IMR-90 (cell line): ENCODE results near the gene RAB1A. TPM values are rescaled to one million over a fixed set of nuclear protein-coding genes. Genes with fewer than 3 reads are reported as not detected.

ENCODE experiments used
- ATAC-seq: fragments of 200-7000 bp; cut with Tn5 transposase; 2 replicates; pipeline ENCODE4 v1.9.1; 2020; ENCODE audit warnings: low read depth, mild to moderate bottlenecking, moderate library complexity
- BruUV-seq: library from RNA; stranded (reverse); fragments of 400-500 nt; replicated peaks from 2 replicates; lab custom pipeline; 2021; lab: Mats Ljungman, UMichigan
- CTCF ChIA-PET: fragments of 300-600 bp; formaldehyde crosslinking; extraction: SDS; loops from one replicate; lab custom pipeline; 2021; ENCODE audit warnings: antibody characterized with exemption; lab: Yijun Ruan, JAX
- POLR2A ChIA-PET: fragments of 300-600 bp; sonication (Branson Sonifier 250); formaldehyde crosslinking; loops from one replicate; lab custom pipeline; 2022; ENCODE audit warnings: antibody characterized with exemption; ENCODE audit not compliant: unreplicated experiment; lab: Charles Lee
- DNase-seq: peaks from one replicate; pipeline ENCODE4 v3.0.0; 2013
- H2AFZ ChIP-seq: replicated peaks from 2 replicates; pipeline ENCODE3; 2013; ENCODE audit warnings: low read length, mild to moderate bottlenecking; ENCODE audit not compliant: poor library complexity
- H2AK5ac ChIP-seq: 2 replicates; pipeline ENCODE4 v1.6.1; 2013; ENCODE audit warnings: low read depth, low read length, inconsistent platforms
- H2AK9ac ChIP-seq: replicated peaks from 2 replicates; pipeline ENCODE3; 2013; ENCODE audit warnings: mild to moderate bottlenecking, low read depth, low read length, moderate library complexity; ENCODE audit not compliant: poor library complexity
- H2BK120ac ChIP-seq: 2 replicates; pipeline ENCODE4 v1.6.1; 2013; ENCODE audit warnings: low read depth, low read length, inconsistent platforms
- H2BK15ac ChIP-seq: 3 replicates; pipeline ENCODE4 v1.6.1; 2013; ENCODE audit warnings: low read depth, low read length, inconsistent platforms
- H2BK20ac ChIP-seq: 2 replicates; pipeline ENCODE4 v1.6.1; 2013; ENCODE audit warnings: low read depth, mild to moderate bottlenecking, inconsistent platforms, low read length, moderate library complexity
- H2BK5ac ChIP-seq: 2 replicates; pipeline ENCODE4 v1.6.1; 2013; ENCODE audit warnings: mild to moderate bottlenecking, low read depth, low read length, inconsistent platforms; ENCODE audit not compliant: poor library complexity, severe bottlenecking
- H3K14ac ChIP-seq: replicated peaks from 2 replicates; pipeline ENCODE4 v1.6.1; 2013; ENCODE audit warnings: low read depth, low read length, inconsistent platforms
- H3K18ac ChIP-seq: 2 replicates; pipeline ENCODE4 v1.6.1; 2013; ENCODE audit warnings: low read depth, low read length, control low read depth
- H3K23ac ChIP-seq: 2 replicates; pipeline ENCODE4 v1.6.1; 2013; ENCODE audit warnings: low read depth, low read length, inconsistent platforms
- H3K27ac ChIP-seq: 2 replicates; pipeline ENCODE4 v1.5.1; 2013; ENCODE audit warnings: mild to moderate bottlenecking, control low read depth, low read length; ENCODE audit not compliant: insufficient read depth
- H3K27me3 ChIP-seq: 2 replicates; pipeline ENCODE4 v1.6.1; 2013; ENCODE audit warnings: low read length; ENCODE audit not compliant: control insufficient read depth, insufficient read depth
- H3K36me3 ChIP-seq: 2 replicates; pipeline ENCODE4 v1.6.1; 2013; ENCODE audit warnings: low read length, mixed read lengths; ENCODE audit not compliant: control insufficient read depth, insufficient read depth
- H3K4ac ChIP-seq: 2 replicates; pipeline ENCODE4 v1.6.1; 2013; ENCODE audit warnings: low read depth, low read length, inconsistent platforms
- H3K4me1 ChIP-seq: 2 replicates; pipeline ENCODE4 v1.6.1; 2013; ENCODE audit warnings: low read length, mixed read lengths; ENCODE audit not compliant: control insufficient read depth, insufficient read depth
- H3K4me2 ChIP-seq: 2 replicates; pipeline ENCODE4 v1.6.1; 2013; ENCODE audit warnings: low read depth, mild to moderate bottlenecking, control low read depth, low read length, moderate library complexity
- H3K4me3 ChIP-seq: 2 replicates; pipeline ENCODE4 v1.5.1; 2013; ENCODE audit warnings: low read depth, mild to moderate bottlenecking, control low read depth, low read length, moderate library complexity; ENCODE audit not compliant: insufficient read depth
- H3K56ac ChIP-seq: 2 replicates; pipeline ENCODE4 v1.6.1; 2013; ENCODE audit warnings: low read length, inconsistent platforms; ENCODE audit not compliant: insufficient read depth; ENCODE audit errors: extremely low read depth
- H3K79me1 ChIP-seq, 2 experiments: 2 replicates each; pipeline ENCODE4 v1.6.1; 2013; ENCODE audit warnings: low read length in 2 of 2, inconsistent platforms in 1 of 2, low read depth in 1 of 2
- H3K9ac ChIP-seq: 2 replicates; pipeline ENCODE4 v1.6.1; 2013; ENCODE audit warnings: low read depth, low read length, control low read depth
- H3K9me1 ChIP-seq: 2 replicates; pipeline ENCODE4 v1.6.1; 2013; ENCODE audit warnings: low read length, inconsistent platforms; ENCODE audit not compliant: insufficient read depth
- H3K9me3 ChIP-seq: 2 replicates; pipeline ENCODE4 v1.6.1; 2013; ENCODE audit warnings: low read length; ENCODE audit not compliant: control insufficient read depth, insufficient read depth
- H4K20me1 ChIP-seq: 2 replicates; pipeline ENCODE4 v1.6.1; 2013; ENCODE audit warnings: low read length, inconsistent platforms; ENCODE audit not compliant: insufficient read depth
- H4K5ac ChIP-seq: 2 replicates; pipeline ENCODE4 v1.6.1; 2013; ENCODE audit warnings: mild to moderate bottlenecking, low read depth, low read length, control low read depth
- H4K8ac ChIP-seq, 2 experiments: 2 replicates each; pipeline ENCODE4 v1.6.1; 2013; ENCODE audit warnings: low read depth in 2 of 2, low read length in 2 of 2, control low read depth in 1 of 2, inconsistent platforms in 1 of 2
- H4K91ac ChIP-seq: 2 replicates; pipeline ENCODE4 v1.6.1; 2013; ENCODE audit warnings: low read depth, low read length, inconsistent platforms; ENCODE audit not compliant: insufficient read depth
- BHLHE40 ChIP-seq: fragments of 150-350 bp; IDR thresholded peaks from 2 replicates; pipeline ENCODE4 v1.6.1; 2016; ENCODE audit warnings: mild to moderate bottlenecking, low read depth, low read length
- MAFK ChIP-seq: IDR thresholded peaks from 2 replicates; pipeline ENCODE4 v1.6.1; 2012; ENCODE audit warnings: low read depth, low read length, improper control_type of control experiment
- NFE2L2 ChIP-seq: fragments of 150-350 bp; IDR thresholded peaks from 2 replicates; pipeline ENCODE4 v1.6.1; 2016; ENCODE audit warnings: low read depth, mild to moderate bottlenecking, low read length
- WGBS, 2 experiments: methylation state at CpG; one replicate each; pipeline versions ENCODE4 v1.1.5 to v1.1.7; 2013; ENCODE audit warnings: missing lambda C conversion rate in 2 of 2; ENCODE audit not compliant: insufficient read length in 1 of 2; ENCODE audit errors: extremely low coverage in 2 of 2; 5-methylcytosine and 5-hydroxymethylcytosine counted together
- dilution Hi-C: fragments of 300-500 bp; cut with HindIII; formaldehyde crosslinking; loops from one replicate; pipeline ENCODE4 v1.14.3; 2018; ENCODE audit warnings: low sequenced_read_pairs; ENCODE audit not compliant: unreplicated experiment
- in situ Hi-C: fragments of 300-500 bp; cut with MboI; formaldehyde crosslinking; loops from 3 replicates; pipeline ENCODE4 v1.14.3; 2019; ENCODE audit warnings: low sequenced_read_pairs, inconsistent platforms, mixed read lengths
- intact Hi-C: fragments of 100-400 bp; cut with micrococcal nuclease; formaldehyde crosslinking; loops from 2 replicates; pipeline ENCODE4 v1.10.0; 2022
- polyA plus RNA-seq, 3 experiments: library from polyadenylated mRNA; depleted of rRNA; stranded (reverse); fragments of >200 nt; gene quantifications; 2 replicates each; pipeline ENCODE4 v1.2.3, GENCODE V29; 2012; ENCODE audit warnings: low replicate concordance in 1 of 3
- total RNA-seq: library from RNA; depleted of rRNA; stranded (reverse); fragments of >200 nt; gene quantifications from 2 replicates; pipeline ENCODE4 v1.2.3, GENCODE V29; 2012

RAB1A gene
- total and polyA plus RNA-seq, 2 of the 4 experiments (the other 2 are of a cell fraction): 114 to 169 TPM

DNA sequence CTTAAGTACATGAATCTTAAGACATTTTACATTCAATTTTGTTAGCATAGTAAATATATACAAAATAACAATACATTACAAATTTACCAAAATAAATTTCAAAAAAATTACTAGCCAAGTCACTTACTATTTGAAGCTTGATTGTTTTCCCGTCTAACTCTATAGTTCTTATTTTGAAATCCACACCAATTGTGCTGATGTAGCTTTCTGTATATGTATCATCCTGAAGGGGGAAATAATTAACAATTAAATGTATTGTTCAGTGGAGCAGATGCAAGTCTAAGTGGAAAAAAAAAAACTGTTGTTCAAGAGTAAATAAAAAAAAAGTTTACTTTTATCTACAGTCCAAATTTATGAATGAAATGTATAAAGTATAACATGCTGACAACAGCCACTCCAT lies 32.1 kb downstream of the RAB1A start:
- no peaks in the 10 kb centered on the region; the same call in 1 of the 2 replicates for H3K4me1 ChIP-seq
- no peak overlapping the region for H3K4me2 ChIP-seq
- no peak overlapping the region for H2AK9ac ChIP-seq
- no peaks in the 10 kb centered on the region for H3K9me3 ChIP-seq
- POLR2A ChIA-PET: no interaction called here
- no peak overlapping the region for H3K18ac ChIP-seq
- peaks cover 77% of the 10 kb centered on the region for H4K20me1 ChIP-seq
- no peak overlapping the region for H4K5ac ChIP-seq
- no peak for TF ChIP-seq BHLHE40
- TF ChIP-seq NFE2L2: no peak
- TF ChIP-seq MAFK: peak; percentile 61
- no peak overlapping the region for H3K4ac ChIP-seq
- H3K27me3 ChIP-seq: no peaks in the 10 kb centered on the region
- H3K14ac ChIP-seq: no peak overlapping the region
- in situ Hi-C loops (no loop called here), intact Hi-C loops (loop anchor here (10.0 kb wide), 1 partner anchor 477 kb away; no protein-coding TSS in a partner anchor), dilution Hi-C loops (no loop called here)
- H2AFZ ChIP-seq: no peak overlapping the region
- no peak overlapping the region for H3K56ac ChIP-seq
- no peak overlapping the region for H4K8ac ChIP-seq
- H3K4me3 ChIP-seq: no peak overlapping the region
- no peak overlapping the region for H3K9ac ChIP-seq
- no peak overlapping the region for H2AK5ac ChIP-seq
- ATAC-seq (no peak), DNase-seq (no peak)
- peaks cover 15 to 60% of the 10 kb centered on the region in 2 experiments for H3K79me1 ChIP-seq
- peaks cover 36% of the 10 kb centered on the region for H3K36me3 ChIP-seq
- no peak overlapping the region for H3K23ac ChIP-seq
- no TSS peak for BruUV-seq
- CTCF ChIA-PET: interaction anchor here (0.6 kb wide), 1 partner anchor 921 kb away, joined by 3 read pairs; no protein-coding TSS in a partner anchor
- WGBS, 2 experiments: no CpG with 5 or more reads among the region's 1 CpG
- no peak overlapping the region for H4K91ac ChIP-seq
- no peak overlapping the region for H2BK15ac ChIP-seq
- H3K27ac ChIP-seq: no peak overlapping the region
- peaks cover 3% of the 10 kb centered on the region; the same call in 1 of the 2 replicates for H3K9me1 ChIP-seq
- no peak overlapping the region for H2BK20ac ChIP-seq
- H2BK5ac ChIP-seq: no peak overlapping the region
- H2BK120ac ChIP-seq: no peak overlapping the region
